HG03103 (cell line): ENCODE results near the gene DMGDH.

Experiments used
- ATAC-seq: cut with Tn5 transposase; IDR thresholded peaks from one replicate; pipeline ENCODE4 v1.9.1; 2021; ENCODE audit warnings: low read depth; ENCODE audit not compliant: unreplicated experiment

DMGDH gene

DNA sequence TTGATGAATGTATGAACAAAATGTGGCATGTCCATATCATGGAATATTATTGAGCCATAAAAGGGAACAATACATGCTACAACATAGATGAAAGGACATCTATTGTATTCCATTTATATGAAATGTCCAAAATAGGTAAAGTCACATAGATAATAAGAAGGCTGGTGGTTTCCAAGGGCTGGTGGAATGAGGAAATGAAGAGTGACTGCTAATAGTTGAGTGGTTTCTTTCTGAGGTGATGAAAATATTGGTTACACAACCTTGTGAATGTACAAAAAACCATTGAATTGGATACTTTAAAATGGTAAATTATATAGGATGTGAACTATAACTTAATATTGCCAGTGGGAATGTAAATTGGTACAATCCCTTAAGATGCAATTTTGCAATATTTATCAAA lies 89.6 kb downstream of the DMGDH start:
- ATAC-seq: no peak

DNA sequence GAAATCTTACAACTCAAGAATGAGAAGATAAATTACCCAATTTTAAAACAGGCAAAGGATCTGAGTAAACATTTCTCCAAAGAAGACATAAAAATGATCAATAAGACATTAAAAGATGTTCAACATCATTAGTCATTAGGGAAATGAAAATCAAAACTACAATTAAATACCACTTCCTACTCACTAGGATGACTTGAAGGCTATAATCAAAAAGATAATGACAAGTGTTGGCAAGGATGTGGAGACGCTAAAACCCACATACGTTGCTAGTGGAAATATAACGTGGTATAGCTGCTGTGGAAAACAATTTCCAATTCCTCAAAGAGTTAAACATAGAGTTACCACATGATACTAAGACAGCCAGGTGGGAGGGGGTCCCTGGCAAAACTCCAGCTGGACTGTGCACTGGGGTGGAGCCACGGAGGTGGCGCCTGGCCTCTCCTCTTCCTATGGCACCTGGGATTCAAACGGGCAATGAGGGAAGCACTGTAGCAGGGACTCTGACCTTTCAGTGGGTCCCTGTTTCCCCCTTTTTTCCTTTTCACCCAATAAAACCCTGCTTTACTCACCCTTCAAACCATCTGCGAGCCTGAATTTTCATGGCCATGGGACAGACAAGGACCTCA lies 90.2 kb downstream of the DMGDH start:
- ATAC-seq: no peak

DNA sequence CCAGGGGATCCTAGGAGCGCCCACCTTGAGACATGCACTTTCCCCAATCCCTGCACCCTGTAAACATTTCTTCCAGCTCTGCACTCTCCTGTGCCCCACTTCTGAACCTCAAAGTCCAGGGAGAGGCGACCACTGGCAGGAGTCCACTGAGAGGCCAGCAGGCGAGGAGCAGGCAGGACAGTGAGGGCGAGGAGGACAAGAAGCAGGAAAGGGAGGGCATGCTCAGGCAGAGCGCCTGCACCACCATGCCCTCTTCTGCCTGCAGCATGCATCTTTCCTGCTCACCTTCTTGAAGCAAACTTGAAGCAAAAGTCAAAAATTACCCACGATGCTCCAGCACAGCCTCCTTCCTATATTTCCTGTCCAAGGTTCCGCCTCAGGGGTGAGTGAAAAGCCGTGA lies 94.4 kb downstream of the DMGDH start:
- ATAC-seq: no peak

DNA sequence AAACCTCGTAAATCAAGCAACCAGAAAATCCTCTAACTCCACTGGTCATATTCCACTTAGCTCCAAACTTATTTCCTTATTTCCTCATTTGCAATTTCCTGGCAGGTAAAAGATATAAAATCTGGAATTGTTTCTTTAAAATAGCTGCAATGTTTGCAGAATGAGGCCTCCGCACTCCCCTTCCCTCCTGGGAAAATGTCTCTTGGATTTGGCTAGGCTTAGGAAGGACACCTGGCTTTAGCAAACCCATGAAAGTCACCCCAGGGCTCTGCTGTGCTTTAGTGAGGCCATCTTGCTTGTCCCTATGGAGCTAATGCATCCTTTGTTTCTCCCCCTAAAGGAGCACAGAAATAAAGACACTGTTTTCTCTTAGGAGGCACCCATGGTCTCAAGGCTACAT lies 94.9 kb downstream of the DMGDH start:
- no peak for ATAC-seq

DNA sequence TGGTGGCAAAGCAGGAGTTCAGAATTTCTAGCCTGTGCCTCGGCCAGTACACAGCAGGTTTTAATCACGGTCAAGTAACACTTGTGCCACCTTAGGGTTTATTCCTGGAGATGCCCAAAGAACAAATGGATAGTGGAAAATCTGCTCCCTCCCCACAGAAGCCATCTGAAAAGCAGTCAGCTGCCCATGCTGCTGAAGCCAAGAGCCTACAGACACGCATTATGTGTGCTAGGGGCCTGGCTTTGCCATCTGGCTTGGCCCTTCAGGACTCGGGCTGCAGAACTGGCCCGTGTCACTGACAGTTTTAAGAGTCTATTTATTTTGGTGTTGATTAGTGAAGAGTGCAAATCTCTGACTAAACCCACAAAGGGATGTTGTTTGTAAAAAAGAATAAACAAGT lies 95.5 kb downstream of the DMGDH start:
- ATAC-seq: no peak

DNA sequence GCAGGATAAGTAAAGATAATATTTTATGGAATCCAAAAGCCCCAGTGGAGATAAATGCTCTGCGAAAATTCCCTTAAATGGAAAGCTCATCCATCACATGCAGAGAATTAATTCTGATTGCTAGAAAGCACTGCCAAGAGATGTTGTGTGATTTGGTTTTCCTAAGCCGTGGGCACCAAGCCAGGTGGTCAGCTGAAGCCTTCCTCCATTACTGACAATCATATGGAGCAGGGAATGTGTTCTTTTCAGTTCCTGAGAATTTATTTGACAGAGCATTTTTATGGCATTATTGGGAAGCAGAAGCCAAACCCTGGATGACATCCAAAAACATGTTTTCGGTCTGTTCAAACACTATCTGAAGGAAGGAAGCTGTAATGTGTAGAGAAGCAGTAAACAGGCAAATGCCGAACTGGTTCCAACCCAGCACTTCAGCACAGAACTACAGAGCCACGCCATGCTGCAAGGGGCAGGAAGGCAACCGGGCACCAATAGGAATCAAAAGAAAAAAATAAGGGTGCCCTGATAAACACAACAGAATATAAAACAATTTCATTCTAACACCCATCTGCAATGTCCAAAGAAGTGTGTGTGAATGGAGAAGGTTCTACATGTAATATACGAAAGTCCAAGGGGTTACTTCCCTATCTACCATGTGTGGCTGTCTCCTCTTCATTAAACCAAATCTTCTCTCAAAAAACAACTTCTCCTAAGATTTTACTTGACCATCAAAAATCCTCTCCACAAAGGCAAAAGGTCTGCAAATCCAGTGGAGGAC lies 96.6 kb downstream of the DMGDH start:
- ATAC-seq: no peak

DNA sequence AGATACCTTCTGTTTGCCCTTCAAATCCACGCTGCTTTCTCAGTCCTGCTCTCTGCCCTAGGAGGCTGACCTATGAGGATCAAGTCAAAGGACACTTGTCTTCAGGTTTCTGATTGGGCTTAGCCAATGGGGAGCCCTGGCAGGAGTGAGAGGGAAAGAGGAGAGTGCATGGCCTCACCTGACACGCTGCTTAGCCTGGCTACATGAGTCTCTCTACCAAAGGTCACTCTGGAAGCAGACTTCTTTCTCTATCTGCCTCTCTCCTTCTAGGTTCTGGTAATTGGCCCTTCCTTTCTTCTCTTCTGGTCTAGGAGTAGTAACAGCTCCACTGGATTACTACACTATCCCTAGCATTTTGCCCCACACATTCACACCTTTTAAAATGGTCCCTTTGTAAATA lies 97.5 kb downstream of the DMGDH start:
- no peak for ATAC-seq

DNA sequence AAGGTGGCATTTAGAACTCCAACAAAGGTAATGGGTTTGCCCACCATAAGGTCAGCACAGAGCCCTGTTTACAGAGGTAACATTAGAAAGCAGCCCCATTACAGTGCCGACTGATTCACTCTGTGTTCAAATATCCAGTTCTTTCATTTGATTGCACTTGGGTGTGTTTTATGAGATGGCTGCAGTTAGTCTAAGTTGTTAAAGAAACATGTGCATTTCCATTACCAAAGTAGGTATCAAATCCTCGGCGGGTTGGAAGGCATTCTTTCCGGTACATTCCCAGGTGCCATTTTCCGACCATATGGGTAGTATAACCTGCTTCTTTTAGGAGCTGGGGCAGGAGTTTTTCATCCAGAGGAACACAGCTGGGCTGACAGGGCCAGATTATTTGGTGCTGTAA lies 100.7 kb downstream of the DMGDH start:
- no peak for ATAC-seq

DNA sequence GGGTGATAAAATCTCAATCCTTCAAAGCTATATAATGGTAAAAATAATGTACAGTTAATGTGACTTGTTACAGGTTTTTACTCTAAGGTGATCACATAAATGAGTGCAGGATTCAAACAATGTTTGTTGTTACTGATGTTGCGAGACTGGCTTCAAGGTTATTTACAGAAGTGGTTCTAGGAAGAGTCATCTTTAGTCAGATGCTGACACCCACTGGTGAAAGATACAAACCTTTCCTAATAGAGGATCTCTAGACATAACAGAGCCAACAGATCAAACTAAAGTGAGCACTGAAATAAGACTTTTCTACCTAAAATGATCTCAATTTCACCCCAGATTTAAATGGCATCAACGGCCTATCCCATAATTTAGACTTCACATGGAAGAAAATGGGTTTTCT lies 104.6 kb downstream of the DMGDH start:
- ATAC-seq: no peak

DNA sequence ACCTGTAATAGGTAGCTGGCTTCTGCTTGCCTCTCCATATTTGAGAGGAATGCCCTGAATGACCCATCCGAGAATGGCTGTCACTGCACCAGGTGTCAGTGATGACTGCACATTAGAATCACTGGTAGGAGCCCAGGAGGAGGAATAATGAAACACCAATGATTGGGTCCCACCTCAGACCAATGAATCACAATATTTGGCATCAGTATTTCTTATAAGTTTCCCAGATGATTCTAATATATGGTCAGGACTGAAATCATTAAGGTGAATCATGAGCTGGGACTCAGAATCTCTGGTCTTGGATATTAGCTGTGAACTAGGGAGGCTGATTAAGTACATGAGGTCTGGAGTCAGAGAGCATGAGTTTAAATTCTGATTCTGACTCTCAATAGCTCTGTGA lies 107.7 kb downstream of the DMGDH start:
- no peak for ATAC-seq

DNA sequence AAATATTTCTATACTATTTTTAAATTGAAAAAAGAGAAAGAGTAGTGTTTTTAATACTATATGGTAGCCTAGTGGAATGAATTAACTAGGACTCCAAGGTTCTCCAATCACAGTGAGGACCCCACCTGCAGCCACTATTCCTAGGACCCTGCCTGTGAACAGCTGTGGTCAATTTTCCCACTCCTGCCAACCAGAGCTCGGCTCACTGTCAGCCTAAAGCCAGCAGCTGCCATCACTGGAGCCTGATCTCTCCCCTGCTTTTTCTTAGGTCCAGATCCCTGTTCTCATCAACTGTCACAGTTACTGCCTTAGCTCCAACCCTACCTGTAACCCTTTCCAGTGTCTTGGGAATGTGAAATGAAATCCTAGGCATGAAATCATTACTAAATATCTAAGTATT lies 109.7 kb downstream of the DMGDH start:
- no peak for ATAC-seq

DNA sequence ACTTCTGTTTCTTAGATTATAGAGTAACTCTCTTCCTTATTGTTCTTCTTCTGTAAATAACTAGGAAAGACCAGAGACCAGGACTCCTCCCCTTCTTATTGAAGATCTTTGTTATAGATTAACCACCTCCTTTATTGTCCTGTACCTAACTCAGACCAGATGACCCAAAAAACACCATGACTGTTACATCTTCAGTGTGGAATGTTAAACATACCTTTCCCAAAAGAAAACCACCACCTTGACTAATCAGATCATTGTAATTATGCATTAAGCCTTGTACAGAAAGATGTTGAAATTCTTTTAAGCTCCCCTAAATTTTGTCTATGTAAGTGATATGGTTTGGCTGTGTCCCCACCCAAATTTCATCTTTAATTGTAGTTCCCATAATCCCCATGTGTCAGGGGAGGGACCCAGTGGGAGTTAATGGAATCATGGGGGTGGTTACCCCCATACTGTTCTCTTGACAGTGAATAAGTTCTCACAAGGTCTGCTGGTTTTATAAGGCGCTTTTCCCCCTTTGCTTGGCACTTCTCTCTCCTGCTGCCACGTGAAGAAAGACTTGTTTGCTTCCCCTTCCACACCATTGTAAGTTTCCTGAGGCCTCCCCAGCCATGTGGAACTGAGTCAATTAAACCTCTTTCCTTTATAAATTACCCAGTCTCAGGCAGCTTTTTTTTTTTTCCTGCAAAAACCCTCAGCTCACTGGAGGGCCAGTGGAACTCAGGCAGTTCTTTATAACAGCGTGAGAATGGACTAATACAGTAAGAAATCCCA lies 110.6 kb downstream of the DMGDH start:
- no peak for ATAC-seq

DNA sequence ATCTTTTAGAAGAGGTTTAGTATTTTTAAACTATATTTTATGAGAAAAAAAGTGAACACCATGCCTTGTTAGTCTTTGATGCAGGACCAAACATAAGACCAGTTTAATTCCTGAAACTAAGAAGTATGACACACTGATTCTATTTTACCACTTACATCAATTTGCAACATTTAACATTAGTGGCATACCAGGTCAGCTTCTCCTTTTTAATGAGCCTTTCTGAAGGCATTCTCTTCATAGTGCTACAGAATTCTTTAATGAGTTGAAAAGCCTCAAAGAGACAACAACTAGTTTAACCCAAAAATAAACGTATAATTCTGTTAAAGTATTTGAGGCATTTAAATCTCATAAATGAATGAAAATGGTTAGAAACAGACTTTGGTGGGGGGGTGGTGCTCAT lies 112.6 kb downstream of the DMGDH start:
- no peak for ATAC-seq

DNA sequence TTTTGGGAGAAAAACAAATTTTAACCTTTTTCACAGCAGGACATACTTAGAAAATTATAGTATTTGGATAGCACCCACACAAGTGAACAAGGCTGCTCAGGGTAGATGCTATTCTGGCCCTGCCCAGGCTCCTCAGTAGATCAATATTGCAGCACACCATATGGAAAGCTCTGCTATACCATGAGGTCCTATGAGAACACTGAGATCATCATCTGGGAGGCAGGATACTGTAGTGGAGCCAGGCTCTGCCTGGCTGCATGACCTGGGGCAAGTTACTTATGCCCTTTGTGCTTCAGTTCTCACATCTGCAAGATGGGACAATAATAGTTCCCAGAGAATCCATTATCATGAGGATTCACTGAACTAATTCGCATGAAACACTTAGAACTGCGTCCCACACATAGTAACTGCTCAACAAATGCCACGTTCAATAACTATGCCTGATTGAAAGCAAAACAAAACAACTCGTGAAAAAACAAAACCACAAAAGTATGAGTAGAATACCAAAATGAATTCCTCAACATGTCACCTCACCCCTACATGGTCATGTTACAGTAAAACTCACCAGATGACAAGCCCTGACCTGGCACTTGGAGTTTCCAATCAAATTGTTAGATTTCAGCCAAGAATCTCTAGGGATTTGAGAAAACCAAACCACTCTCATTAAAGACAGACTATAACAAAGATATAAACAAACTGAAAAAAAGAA lies 116.2 kb downstream of the DMGDH start:
- no peak for ATAC-seq
